ENCODE measurements around the gene ADAMTS17.

The ADAMTS17 gene

GRCh38 chr15:100266166-100266565, 75.6 kb downstream of the ADAMTS17 start:
- no peak for DNase-seq

GRCh38 chr15:100265641-100266035, 76.1 kb downstream of the ADAMTS17 start:
- DNase-seq: no peak

GRCh38 chr15:100264994-100265640, 76.7 kb downstream of the ADAMTS17 start:
- DNase-seq: no peak

GRCh38 chr15:100263721-100264455, 77.9 kb downstream of the ADAMTS17 start:
- no peak for DNase-seq

- DNase-seq: no peak
These were observed 78.7 kb downstream of the ADAMTS17 start for GRCh38 chr15:100263031-100263430.

GRCh38 chr15:100261302-100262240, 80.2 kb downstream of the ADAMTS17 start:
- no peak for DNase-seq

GRCh38 chr15:100259266-100259665, 82.5 kb downstream of the ADAMTS17 start:
- no peak for DNase-seq

GRCh38 chr15:100256970-100257650, 84.7 kb downstream of the ADAMTS17 start:
- DNase-seq: no peak

- no peak for DNase-seq
These were observed 85.4 kb downstream of the ADAMTS17 start for GRCh38 chr15:100256101-100256969.

GRCh38 chr15:100255644-100256043, 86.1 kb downstream of the ADAMTS17 start:
- DNase-seq: no peak

GRCh38 chr15:100254691-100255090, 87.1 kb downstream of the ADAMTS17 start:
- no peak for DNase-seq

GRCh38 chr15:100254285-100254684, 87.5 kb downstream of the ADAMTS17 start:
- no peak for DNase-seq

GRCh38 chr15:100253640-100254039, 88.1 kb downstream of the ADAMTS17 start:
- no peak for DNase-seq

- no peak for DNase-seq
These were observed 88.9 kb downstream of the ADAMTS17 start for GRCh38 chr15:100252779-100253417.

- no peak for DNase-seq
These were observed 89.4 kb downstream of the ADAMTS17 start for GRCh38 chr15:100252359-100252758.

- DNase-seq: no peak
These were observed 91.5 kb downstream of the ADAMTS17 start for GRCh38 chr15:100250176-100250800.

- DNase-seq: no peak
These were observed 92.5 kb downstream of the ADAMTS17 start for GRCh38 chr15:100249096-100249815.

- no peak for DNase-seq
These were observed 93.5 kb downstream of the ADAMTS17 start for GRCh38 chr15:100248236-100248635.

- no peak for DNase-seq
These were observed 94.2 kb downstream of the ADAMTS17 start for GRCh38 chr15:100247228-100248225.
